ENCODE measurements around the gene POLR3B. TPM values are rescaled to one million over a fixed set of nuclear protein-coding genes. Genes with fewer than 3 reads are reported as not detected.

POLR3B gene
- total and polyA plus RNA-seq, 2 donors (not counting 1 experiment from before 2014, with no cell fraction given), result 9.9 to 13.6 TPM

DNA sequence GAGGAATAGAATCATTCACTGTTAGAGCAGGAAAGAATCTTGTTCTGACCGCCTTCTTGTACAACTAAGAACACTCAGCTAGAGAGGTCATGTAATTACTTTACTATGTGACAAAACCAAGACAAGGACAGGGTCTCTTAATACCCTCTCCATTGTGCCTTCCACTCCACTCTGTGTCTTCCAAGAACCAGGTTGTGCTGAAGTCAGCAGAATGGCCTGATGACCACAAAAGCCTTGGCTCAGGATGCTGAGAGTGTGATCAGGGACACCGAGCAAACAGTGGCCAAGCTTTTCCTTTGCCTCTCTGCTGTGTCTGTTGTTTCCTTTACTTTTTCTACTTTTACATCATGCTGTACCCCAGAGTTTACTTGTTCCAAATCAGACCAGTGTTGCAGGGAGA, 142.1 kb downstream of the POLR3B start:
- Histone ChIP-seq H3K27ac (ENCODE audit: insufficient read depth, low read length) (no peak overlapping the region), H3K4me1 (ENCODE audit: control insufficient read depth, extremely low read depth, insufficient read depth, low read length) (no peaks in the 10 kb centered on the region), H2AFZ (ENCODE audit: low read length) (no peak overlapping the region), H3K9ac (ENCODE audit: insufficient read depth, low read length) (no peak overlapping the region), H3K36me3 (ENCODE audit: control insufficient read depth, insufficient read depth, low read length) (peaks cover 1% of the 10 kb centered on the region), H3K27me3 (ENCODE audit: control insufficient read depth, insufficient read depth, low read length) (no peaks in the 10 kb centered on the region), H3K4me3 (replicated peaks in 1 of 4; ENCODE audit: control extremely low read depth in 1 of 4, insufficient read depth in 1 of 4, low read depth in 3 of 4, low read length in 4 of 4) (no peak overlapping the region), H3K9me3 (ENCODE audit: control insufficient read depth, insufficient read depth, low read depth, low read length) (no peaks in the 10 kb centered on the region), H4K20me1 (ENCODE audit: control insufficient read depth, extremely low read depth, insufficient read depth, low read length) (no peaks in the 10 kb centered on the region), H3K79me2 (ENCODE audit: control insufficient read depth, insufficient read depth, low read length) (no peaks in the 10 kb centered on the region), H3K4me2 (ENCODE audit: extremely low read depth, insufficient read depth, low read length) (no peak overlapping the region)
- no peak for TF ChIP-seq CTCF (conservative IDR thresholded peaks at IDR 0.05 in 1 of 2, IDR thresholded peaks at IDR 0.05 in 1 of 2; ENCODE audit: low read depth in 1 of 2, low read length in 2 of 2)
- TF ChIP-seq EZH2 (IDR thresholded peaks at IDR 0.05; ENCODE audit: low read length, missing control alignments), result no peak
- DNase-seq (ENCODE audit: low read depth in 2 of 2), result no peak

DNA sequence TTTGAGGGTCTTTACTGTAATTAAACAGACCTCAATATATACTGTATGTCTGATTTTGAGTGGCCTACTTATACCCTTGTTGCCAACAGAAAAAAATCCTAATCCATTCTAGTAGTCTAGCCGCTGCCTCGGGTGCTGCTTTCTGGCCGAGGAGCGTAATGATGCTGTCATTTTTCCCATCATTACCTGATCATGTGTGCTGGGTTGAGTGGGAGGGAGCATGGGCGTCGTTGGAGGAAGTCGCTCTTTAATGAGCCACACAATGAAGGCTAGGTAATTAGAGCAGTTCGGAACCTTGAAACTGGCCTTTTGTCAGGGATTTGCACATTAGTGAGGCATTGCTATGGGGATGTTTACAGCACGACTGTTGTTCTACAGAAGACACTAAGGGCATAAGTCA, 149.1 kb downstream of the POLR3B start:
- H3K9me3 ChIP-seq (ENCODE audit: control insufficient read depth, insufficient read depth, low read depth, low read length), result no peaks in the 10 kb centered on the region
- H3K4me1 ChIP-seq (ENCODE audit: control insufficient read depth, extremely low read depth, insufficient read depth, low read length), result no peaks in the 10 kb centered on the region
- H3K9ac ChIP-seq (ENCODE audit: insufficient read depth, low read length), result no peak overlapping the region
- no peaks in the 10 kb centered on the region for H3K27me3 ChIP-seq (ENCODE audit: control insufficient read depth, insufficient read depth, low read length)
- no peak for TF ChIP-seq CTCF (conservative IDR thresholded peaks at IDR 0.05 in 1 of 2, IDR thresholded peaks at IDR 0.05 in 1 of 2; ENCODE audit: low read depth in 1 of 2, low read length in 2 of 2)
- no peak for TF ChIP-seq EZH2 (IDR thresholded peaks at IDR 0.05; ENCODE audit: low read length, missing control alignments)
- peaks cover 1% of the 10 kb centered on the region for H3K36me3 ChIP-seq (ENCODE audit: control insufficient read depth, insufficient read depth, low read length)
- H3K79me2 ChIP-seq (ENCODE audit: control insufficient read depth, insufficient read depth, low read length), result no peaks in the 10 kb centered on the region
- H3K4me2 ChIP-seq (ENCODE audit: extremely low read depth, insufficient read depth, low read length), result no peak overlapping the region
- H4K20me1 ChIP-seq (ENCODE audit: control insufficient read depth, extremely low read depth, insufficient read depth, low read length), result no peaks in the 10 kb centered on the region
- DNase-seq (ENCODE audit: low read depth in 2 of 2), result no peak
- H3K27ac ChIP-seq (ENCODE audit: insufficient read depth, low read length), result no peak overlapping the region
- H2AFZ ChIP-seq (ENCODE audit: low read length), result no peak overlapping the region
- no peak overlapping the region for H3K4me3 ChIP-seq (replicated peaks in 1 of 4; ENCODE audit: control extremely low read depth in 1 of 4, insufficient read depth in 1 of 4, low read depth in 3 of 4, low read length in 4 of 4)

- Histone ChIP-seq H3K9me3 (ENCODE audit: control insufficient read depth, insufficient read depth, low read depth, low read length) (no peaks in the 10 kb centered on the region), H3K4me2 (ENCODE audit: extremely low read depth, insufficient read depth, low read length) (no peak overlapping the region), H3K36me3 (ENCODE audit: control insufficient read depth, insufficient read depth, low read length) (peaks cover 1% of the 10 kb centered on the region), H3K9ac (ENCODE audit: insufficient read depth, low read length) (no peak overlapping the region), H3K27me3 (ENCODE audit: control insufficient read depth, insufficient read depth, low read length) (no peaks in the 10 kb centered on the region), H2AFZ (ENCODE audit: low read length) (no peak overlapping the region), H3K4me3 (replicated peaks in 1 of 4; ENCODE audit: control extremely low read depth in 1 of 4, insufficient read depth in 1 of 4, low read depth in 3 of 4, low read length in 4 of 4) (no peak overlapping the region), H3K79me2 (ENCODE audit: control insufficient read depth, insufficient read depth, low read length) (no peaks in the 10 kb centered on the region), H4K20me1 (ENCODE audit: control insufficient read depth, extremely low read depth, insufficient read depth, low read length) (no peaks in the 10 kb centered on the region), H3K4me1 (ENCODE audit: control insufficient read depth, extremely low read depth, insufficient read depth, low read length) (no peaks in the 10 kb centered on the region), H3K27ac (ENCODE audit: insufficient read depth, low read length) (no peak overlapping the region)
- TF ChIP-seq EZH2 (IDR thresholded peaks at IDR 0.05; ENCODE audit: low read length, missing control alignments), result no peak
- no peak for TF ChIP-seq CTCF (conservative IDR thresholded peaks at IDR 0.05 in 1 of 2, IDR thresholded peaks at IDR 0.05 in 1 of 2; ENCODE audit: low read depth in 1 of 2, low read length in 2 of 2)
- no peak for DNase-seq (ENCODE audit: low read depth in 2 of 2)
Measured at GRCh38 chr12:106508966-106509365, 151.4 kb downstream of the POLR3B start.
